K562 (cell line): ENCODE results near the gene ZNF438. TPM values are rescaled to one million over a fixed set of nuclear protein-coding genes. Genes with fewer than 3 reads are reported as not detected.

ENCODE experiments used
- ATAC-seq: fragments of 200-7000 bp; cut with Tn5 transposase; 3 replicates; pipeline ENCODE4 v1.9.1; 2020; ENCODE audit warnings: moderate library complexity
- BruUV-seq: library from RNA; stranded (reverse); fragments of 400-500 nt; replicated peaks from 2 replicates; lab custom pipeline; 2021; lab: Mats Ljungman, UMichigan
- CTCF ChIA-PET: fragments of 300-600 bp; formaldehyde crosslinking; extraction: SDS; loops from one replicate; lab custom pipeline; 2021; ENCODE audit warnings: low intra/inter-chr PET ratio; lab: Yijun Ruan, JAX
- POLR2A ChIA-PET: fragments of 300-600, 350-650 bp; sonication (Branson Sonifier 250); formaldehyde crosslinking; extraction: SDS; loops from one replicate; lab custom pipeline; 2021; ENCODE audit warnings: antibody characterized with exemption, inconsistent platforms; lab: Yijun Ruan, JAX
- DNase-seq, 4 experiments: peaks; one replicate each; pipeline versions ENCODE4 v3.0.0 to v3.0.0-alpha.2; 2011 to 2018; ENCODE audit warnings: low spot score in 3 of 4, mixed read lengths in 3 of 4; ENCODE audit errors: extremely low read depth in 1 of 4
- FAIRE-seq: peaks from 2 replicates; lab custom pipeline; 2011; peaks lifted over from hg19 to GRCh38; lab: Jason Lieb, UNC
- H2AFZ ChIP-seq: 2 replicates; pipeline ENCODE4 v1.6.0; 2011; ENCODE audit warnings: low read depth, low read length, control low read depth, inconsistent platforms
- H3K27ac ChIP-seq: fragments of 200-600 bp; 3 replicates; pipeline ENCODE4 v1.8.0; 2011; ENCODE audit warnings: low read depth, mild to moderate bottlenecking, control low read depth, inconsistent platforms, low read length, moderate library complexity, mixed read lengths; ENCODE audit errors: extremely low read depth
- H3K27me3 ChIP-seq, 2 experiments: fragments of 300-600 bp in 1 of 2; 2 replicates in 1 of 2; 3 replicates in 1 of 2; pipeline versions ENCODE4 v1.6.0 to v1.8.0; 2011; ENCODE audit warnings: inconsistent platforms in 2 of 2, low read length in 2 of 2, mild to moderate bottlenecking in 1 of 2, mixed read lengths in 1 of 2, moderate library complexity in 1 of 2; ENCODE audit not compliant: control insufficient read depth in 2 of 2, insufficient read depth in 2 of 2
- H3K36me3 ChIP-seq: fragments of 300-600 bp; 3 replicates; pipeline ENCODE4 v1.8.0; 2011; ENCODE audit warnings: mild to moderate bottlenecking, low read length, inconsistent platforms; ENCODE audit not compliant: control insufficient read depth, insufficient read depth
- H3K4me1 ChIP-seq, 2 experiments: fragments of 200-600 bp in 1 of 2; replicated peaks in 1 of 2; 2 replicates in 1 of 2; 3 replicates in 1 of 2; pipeline versions ENCODE4 v1.5.1 to v1.8.0; 2011; ENCODE audit warnings: inconsistent platforms in 2 of 2, low read length in 2 of 2, mild to moderate bottlenecking in 1 of 2, mixed read lengths in 1 of 2, moderate library complexity in 1 of 2; ENCODE audit not compliant: control insufficient read depth in 2 of 2, insufficient read depth in 2 of 2
- H3K4me2 ChIP-seq: 2 replicates; pipeline ENCODE4 v1.6.1; 2011; ENCODE audit warnings: low read length, control low read depth, inconsistent platforms, mixed read lengths; ENCODE audit not compliant: insufficient read depth
- H3K4me3 ChIP-seq: fragments of 200-600 bp; sonication (generic), shearing (Covaris generic); 2 replicates; pipeline ENCODE4 v1.5.1; 2016; ENCODE audit warnings: control low read depth, inconsistent platforms
- H3K79me2 ChIP-seq: fragments of 200-600 bp; 3 replicates; pipeline ENCODE4 v1.8.0; 2011; ENCODE audit warnings: low read length, inconsistent platforms; ENCODE audit not compliant: control insufficient read depth, insufficient read depth
- H3K9ac ChIP-seq, 2 experiments: 2 replicates each; pipeline versions ENCODE4 v1.6.0 to v1.6.1; 2011; ENCODE audit warnings: low read depth in 2 of 2, low read length in 2 of 2, control low read depth in 1 of 2, inconsistent platforms in 1 of 2, mild to moderate bottlenecking in 1 of 2, mixed read lengths in 1 of 2; ENCODE audit not compliant: insufficient read depth in 1 of 2
- H3K9me1 ChIP-seq: one replicate; pipeline ENCODE4 v1.6.0; 2011; ENCODE audit warnings: inconsistent platforms, mild to moderate bottlenecking, low read length, moderate library complexity; ENCODE audit not compliant: control insufficient read depth, insufficient read depth
- H3K9me3 ChIP-seq: replicated peaks from 2 replicates; pipeline ENCODE4 v1.5.1; 2011; ENCODE audit warnings: low read depth, low read length, inconsistent platforms; ENCODE audit not compliant: control insufficient read depth, insufficient read depth
- H4K20me1 ChIP-seq: replicated peaks from 2 replicates; pipeline ENCODE4 v1.6.1; 2011; ENCODE audit warnings: low read length, inconsistent platforms, mixed read lengths; ENCODE audit not compliant: control insufficient read depth, insufficient read depth
- BRF1 ChIP-seq: IDR thresholded peaks from 3 replicates; pipeline ENCODE4 v1.6.1; 2011; ENCODE audit warnings: borderline replicate concordance, mild to moderate bottlenecking; ENCODE audit not compliant: insufficient read length; ENCODE audit errors: extremely low read depth
- DDX20 ChIP-seq: fragments of 450-650 bp; IDR thresholded peaks from 2 replicates; pipeline ENCODE4 v1.6.1; 2016; ENCODE audit warnings: missing genetic modification characterization, low read depth, mild to moderate bottlenecking, missing compliant biosample characterization, moderate library complexity
- MAFG ChIP-seq: fragments of 450-650 bp; conservative IDR thresholded peaks from 2 replicates; pipeline ENCODE4 v1.6.1; 2016; ENCODE audit warnings: missing genetic modification characterization, missing compliant biosample characterization
- MBD1 ChIP-seq: fragments of 250-450 bp; sonication (Bioruptor Pico); IDR thresholded peaks from 2 replicates; pipeline ENCODE4 v1.8.0; 2022; ENCODE audit warnings: inconsistent platforms
- NCOA4 ChIP-seq: fragments of 450-650 bp; IDR thresholded peaks from 2 replicates; pipeline ENCODE4 v1.6.1; 2018; ENCODE audit warnings: mild to moderate bottlenecking; ENCODE audit not compliant: partially characterized antibody
- PCBP1 ChIP-seq: fragments of 200-400 bp; formaldehyde crosslinking; IDR thresholded peaks from 2 replicates; pipeline ENCODE4 v1.6.1; 2018; ENCODE audit warnings: mild to moderate bottlenecking, low read depth, low read length; ENCODE audit not compliant: poor library complexity, severe bottlenecking
- ZBTB2 ChIP-seq: fragments of 450-650 bp; IDR thresholded peaks from 2 replicates; pipeline ENCODE4 v1.6.1; 2016; ENCODE audit warnings: antibody characterized with exemption
- ZKSCAN3 ChIP-seq: fragments of 250-450 bp; sonication (Bioruptor Pico); IDR thresholded peaks from 2 replicates; pipeline ENCODE4 v1.4.0; 2020
- ZNF384 ChIP-seq: IDR thresholded peaks from 2 replicates; pipeline ENCODE4 v1.6.1; 2012; ENCODE audit warnings: low read depth, low read length, improper control_type of control experiment
- WGBS: fragments of 100-300 bp; shearing (Covaris generic); methylation state at CpG from one replicate; pipeline ENCODE4 v1.1.6; 2016; ENCODE audit warnings: low coverage, mixed read lengths; ENCODE audit not compliant: insufficient coverage; ENCODE audit errors: missing lambda C conversion rate; 5-methylcytosine and 5-hydroxymethylcytosine counted together
- in situ Hi-C: fragments of 300-500 bp; cut with MboI; formaldehyde crosslinking; loops from 4 replicates; pipeline ENCODE4 v1.15.0; 2018; ENCODE audit warnings: inconsistent platforms, mixed read lengths
- intact Hi-C: fragments of 100-400 bp; cut with micrococcal nuclease; formaldehyde crosslinking; loops from 2 replicates; pipeline ENCODE4 v1.14.2; 2022
- polyA plus RNA-seq, 8 experiments: library from polyadenylated mRNA; depleted of rRNA in 4 of 8; stranded (reverse) in 5 of 8; unstranded in 3 of 8; fragments of >200 nt; fragmentation: Nextera tagmentation in 2 of 8; fragmentation: Illumina TruSeq in 1 of 8; extraction: Ambion mirVana in 2 of 8; extraction: Trizol in 1 of 8; gene quantifications; 2 replicates each; pipeline versions ENCODE4 v1.2.1 to v1.2.3, GENCODE V29; 2011 to 2014; ENCODE audit warnings: inconsistent platforms in 1 of 8, missing spikeins in 1 of 8
- total RNA-seq, 7 experiments: library from RNA; depleted of rRNA in 6 of 7; stranded (reverse); fragments of >200 nt in 6 of 7; fragmentation: Illumina TruSeq in 2 of 7; extraction: Trizol in 2 of 7; gene quantifications; 2 replicates each; pipeline versions ENCODE4 v1.2.1 to v1.2.3, GENCODE V29; 2011 to 2021; ENCODE audit warnings: low replicate concordance in 1 of 7

Gene ZNF438
- total and polyA plus RNA-seq, 9 of the 15 experiments (the other 6 are each of a cell fraction or from before 2014, with no cell fraction given) = 0.45 to 1.5 (median 0.91) TPM

GRCh38 chr10:31001740-31002139 lies 29.9 kb downstream of the ZNF438 start:
- no peaks in the 10 kb centered on the region for H4K20me1 ChIP-seq
- no peak overlapping the region for H2AFZ ChIP-seq
- TF ChIP-seq DDX20 (tag) = no peak
- TF ChIP-seq ZNF384 = no peak
- TF ChIP-seq ZKSCAN3 (CRISPR knock-in tag) = no peak
- TF ChIP-seq ZBTB2 = no peak
- TF ChIP-seq PCBP1 = no peak
- no peak for TF ChIP-seq NCOA4
- TF ChIP-seq MAFG (tag) = no peak
- no peak for TF ChIP-seq MBD1 (CRISPR knock-in tag)
- TF ChIP-seq BRF1 = no peak
- TF ChIP-seq, all 486 proteins: peak for 0
- no peak for DNase-seq
- no peak for FAIRE-seq
- ATAC-seq = no peak
- Histone ChIP-seq H3K27me3 (no peaks in the 10 kb centered on the region), H3K9me3 (no peaks in the 10 kb centered on the region), H3K36me3 (no peaks in the 10 kb centered on the region), H3K4me2 (no peak overlapping the region), H3K9me1 (no peaks in the 10 kb centered on the region), H3K79me2 (no peaks in the 10 kb centered on the region), H3K9ac (no peak overlapping the region), H3K27ac (no peak overlapping the region), H3K4me3 (no peak overlapping the region), H3K4me1 (no peaks in the 10 kb centered on the region)
- ChIA-PET CTCF (no interaction called here), POLR2A (no interaction called here)
- no TSS peak for BruUV-seq
- in situ Hi-C loops (no loop called here), intact Hi-C loops (no loop called here)
- WGBS = 8% methylated on average over 2 of the region's 2 CpGs
